ENCODE data around the gene GABRG3.

DNA sequence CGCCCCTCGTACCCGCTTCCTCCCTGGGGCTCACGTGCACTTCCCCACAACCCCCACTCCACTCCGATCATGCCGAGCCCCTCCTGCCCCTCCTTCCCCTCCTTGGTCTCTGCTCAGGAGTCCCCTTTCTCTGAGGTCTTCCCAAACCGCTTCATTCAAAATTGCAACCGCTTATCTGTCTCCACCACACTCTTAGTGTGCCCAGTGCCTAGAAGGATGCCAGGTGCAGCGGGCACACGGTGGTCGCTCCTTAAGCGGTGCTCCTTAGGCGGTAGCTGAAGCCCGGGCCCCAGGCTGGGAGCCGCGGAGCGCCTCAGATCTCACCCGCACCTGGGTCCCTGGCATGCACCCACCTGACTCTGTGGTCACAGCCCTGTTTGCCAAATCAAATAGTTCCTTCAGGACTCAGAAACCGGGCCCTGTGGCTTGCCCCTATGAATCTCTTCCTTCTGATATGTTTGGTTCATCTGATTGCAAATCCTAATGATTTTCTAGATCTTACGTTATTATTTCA lies 603.6 kb downstream of the GABRG3 start:
- TF ChIP-seq POLR2A (IDR thresholded peaks at IDR 0.05; ENCODE audit: low read depth, low read length): no peak
- TF ChIP-seq POLR2AphosphoS5 (IDR thresholded peaks at IDR 0.05; ENCODE audit: low read depth, low read length): no peak
- TF ChIP-seq TAF1 (IDR thresholded peaks at IDR 0.05; ENCODE audit: low read depth, low read length): no peak
- TF ChIP-seq SPI1 (IDR thresholded peaks at IDR 0.05; ENCODE audit: low read depth, low read length): no peak
- no peak for TF ChIP-seq PAX5 (IDR thresholded peaks at IDR 0.05; ENCODE audit: insufficient read depth, low read length, severe bottlenecking)
- TF ChIP-seq POU2F2 (IDR thresholded peaks at IDR 0.05; ENCODE audit: low read depth, low read length): no peak

Data from GM12891 (cell line).